Hepatocyte (in vitro differentiated cells): ENCODE measurements around the gene ACOXL.

ENCODE experiments used
- CTCF ChIP-seq: fragments of 200-600 bp; sonication (generic); IDR thresholded peaks from 2 replicates; pipeline ENCODE4 v1.5.1; 2016; ENCODE audit warnings: antibody characterized with exemption, mild to moderate bottlenecking; ENCODE audit not compliant: poor library complexity
- EZH2 ChIP-seq: fragments of 200-600 bp; sonication (generic); IDR thresholded peaks from 2 replicates; pipeline ENCODE4 v1.6.1; 2016; ENCODE audit warnings: antibody characterized with exemption, mild to moderate bottlenecking, borderline replicate concordance
- EZH2phosphoT487 ChIP-seq: fragments of 200-600 bp; sonication (generic); IDR thresholded peaks from one replicate; pipeline ENCODE4 v1.6.1; 2018; ENCODE audit warnings: antibody characterized with exemption, mild to moderate bottlenecking, low read depth, moderate library complexity; ENCODE audit not compliant: unreplicated experiment, severe bottlenecking

GRCh38 chr2:110725370-110725769, 7.0 kb upstream of the ACOXL start:
- no peak for TF ChIP-seq CTCF
- TF ChIP-seq EZH2, result no peak
- no peak for TF ChIP-seq EZH2phosphoT487
